Central memory CD4-positive, alpha-beta T cell (primary cell): ENCODE results near the gene SEMA3G.

ENCODE experiments used
- DNase-seq: peaks from one replicate; pipeline ENCODE4 v3.0.0; 2022

The SEMA3G gene

DNA sequence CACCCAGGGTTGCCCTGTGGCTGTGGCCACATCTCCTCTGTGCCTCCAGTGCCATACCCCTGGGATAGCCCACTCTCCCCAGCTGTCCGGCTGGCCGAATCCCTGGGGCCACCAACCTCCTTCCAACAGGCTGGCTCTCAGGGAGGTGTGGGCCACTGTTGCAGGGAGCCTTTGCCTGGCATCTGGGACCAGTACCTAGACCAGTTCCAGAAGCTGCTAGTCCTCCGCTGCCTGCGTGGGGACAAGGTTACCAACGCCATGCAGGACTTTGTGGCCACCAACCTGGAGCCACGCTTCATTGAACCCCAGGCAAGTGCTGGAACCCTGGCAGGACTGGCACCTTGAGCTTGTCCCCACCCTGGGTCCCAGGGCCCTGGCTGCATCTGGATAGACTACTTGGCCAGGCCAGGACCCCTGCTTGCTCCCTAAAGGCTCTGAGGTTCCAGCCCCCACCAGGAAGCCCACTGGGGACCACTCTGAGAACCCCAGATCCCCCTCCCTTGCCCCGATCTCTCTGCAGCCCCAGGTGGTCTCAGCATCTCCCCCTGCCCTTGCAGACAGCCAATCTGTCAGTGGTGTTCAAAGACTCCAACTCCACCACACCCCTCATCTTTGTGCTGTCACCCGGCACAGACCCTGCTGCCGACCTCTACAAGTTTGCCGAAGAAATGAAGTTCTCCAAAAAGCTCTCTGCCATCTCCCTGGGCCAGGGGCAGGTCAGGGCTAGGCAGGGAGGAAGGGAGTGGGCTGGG is 50.0 kb downstream of the SEMA3G start:
- no peak for DNase-seq

DNA sequence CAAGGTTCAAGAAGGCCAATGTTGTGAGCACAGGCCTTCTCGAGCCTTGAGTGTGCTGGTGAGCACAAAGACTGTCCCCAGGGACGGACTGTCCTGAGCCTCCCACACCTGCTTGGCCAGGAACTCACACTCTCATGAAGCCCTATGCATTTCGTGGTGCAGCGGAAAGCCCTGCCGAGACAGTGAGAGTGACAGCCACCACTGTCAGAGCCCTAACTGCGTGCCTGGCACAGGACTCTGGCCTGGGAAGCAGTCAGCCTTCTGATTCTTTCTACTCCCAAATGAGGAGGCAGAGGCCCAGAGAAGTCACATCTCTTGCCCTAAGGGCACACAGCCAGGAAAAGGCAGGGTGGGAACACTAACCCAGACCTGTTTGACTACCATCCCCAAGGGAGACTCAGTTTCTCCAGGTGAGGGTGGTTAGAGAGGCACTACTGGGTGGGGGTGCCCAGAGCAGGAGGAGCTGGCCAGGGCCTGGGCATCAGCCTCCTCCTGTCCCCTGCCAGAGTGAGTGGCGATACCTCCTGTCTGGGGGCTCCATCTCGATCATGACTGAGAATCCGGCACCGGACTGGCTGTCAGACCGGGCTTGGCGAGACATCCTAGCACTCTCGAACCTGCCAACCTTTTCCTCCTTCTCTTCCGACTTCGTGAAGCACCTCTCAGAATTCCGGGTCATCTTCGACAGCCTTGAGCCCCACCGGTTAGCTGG is 50.8 kb downstream of the SEMA3G start:
- DNase-seq, result no peak

DNA sequence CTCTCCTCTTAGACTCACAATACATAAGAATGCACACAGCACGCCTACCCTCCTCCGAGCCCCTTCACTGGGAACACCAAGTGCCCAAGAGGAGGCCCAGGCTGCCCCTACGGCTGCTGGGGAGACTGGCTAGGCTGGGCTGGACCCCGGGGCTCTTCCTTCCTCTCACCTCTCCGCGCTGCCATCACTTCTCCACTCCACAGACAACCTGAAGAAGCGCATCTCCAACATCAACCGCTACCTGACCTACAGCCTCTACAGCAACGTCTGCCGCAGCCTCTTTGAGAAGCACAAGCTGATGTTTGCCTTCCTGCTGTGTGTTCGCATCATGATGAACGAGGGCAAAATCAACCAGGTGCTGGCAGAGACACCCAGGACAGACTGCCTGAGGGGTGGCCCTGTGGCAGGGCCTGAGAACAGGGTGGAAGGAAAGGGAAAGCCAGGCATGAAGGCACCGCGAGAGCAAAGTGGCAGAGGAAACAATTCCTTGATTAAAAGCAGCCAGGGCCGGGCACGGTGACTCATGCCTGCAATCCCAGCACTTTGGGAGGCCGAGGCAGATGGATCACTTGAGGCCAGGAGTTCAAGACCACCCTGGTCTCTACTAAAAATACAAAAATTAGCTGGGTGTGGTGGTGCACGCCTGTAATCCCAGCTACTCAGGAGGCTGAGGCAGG is 51.6 kb downstream of the SEMA3G start:
- DNase-seq, result no peak

DNA sequence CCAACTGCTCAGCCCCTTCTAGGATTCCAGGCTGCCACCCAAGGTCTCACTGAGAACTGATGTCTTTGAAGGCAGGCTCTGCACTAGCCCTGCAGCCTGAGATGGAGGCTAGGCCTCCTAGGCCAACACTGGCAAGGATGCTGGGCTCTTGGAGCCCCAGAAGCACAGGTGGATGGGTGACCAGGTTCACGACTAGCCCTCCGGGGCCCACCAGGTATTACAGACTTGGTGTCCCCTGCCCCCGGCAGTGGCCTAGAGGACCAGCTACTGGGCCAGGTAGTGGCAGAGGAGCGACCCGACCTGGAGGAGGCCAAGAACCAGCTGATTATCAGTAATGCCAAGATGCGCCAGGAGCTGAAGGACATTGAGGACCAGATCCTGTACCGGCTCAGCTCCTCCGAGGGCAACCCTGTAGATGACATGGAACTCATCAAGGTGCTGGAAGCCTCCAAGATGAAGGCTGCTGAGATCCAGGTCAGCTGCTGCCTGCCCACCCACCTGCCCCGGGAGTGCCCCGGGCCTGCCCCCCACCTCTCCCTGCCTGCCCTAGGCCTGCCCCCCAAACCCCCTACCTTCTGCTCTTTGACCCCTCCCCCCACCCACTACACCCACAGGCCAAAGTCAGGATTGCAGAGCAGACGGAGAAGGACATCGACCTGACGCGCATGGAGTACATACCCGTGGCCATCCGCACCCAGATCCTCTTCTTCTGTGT is 52.5 kb downstream of the SEMA3G start:
- DNase-seq, result no peak

DNA sequence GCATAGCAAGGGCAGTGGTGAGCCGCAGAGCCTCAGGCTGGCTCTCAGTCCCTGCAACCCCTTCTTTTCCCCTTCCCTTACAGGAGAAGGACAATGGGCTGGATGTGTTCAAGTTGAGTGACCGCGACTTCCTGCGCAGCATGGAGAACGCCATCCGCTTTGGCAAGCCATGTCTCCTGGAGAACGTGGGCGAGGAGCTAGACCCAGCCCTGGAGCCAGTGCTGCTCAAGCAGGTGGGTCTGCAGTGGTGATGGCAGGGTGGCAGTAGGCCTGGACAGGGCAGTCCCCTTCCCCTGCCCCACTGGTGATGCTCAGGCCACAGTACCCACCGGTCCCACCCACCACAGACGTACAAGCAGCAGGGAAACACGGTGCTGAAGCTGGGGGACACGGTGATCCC is 53.8 kb downstream of the SEMA3G start:
- DNase-seq, result no peak

DNA sequence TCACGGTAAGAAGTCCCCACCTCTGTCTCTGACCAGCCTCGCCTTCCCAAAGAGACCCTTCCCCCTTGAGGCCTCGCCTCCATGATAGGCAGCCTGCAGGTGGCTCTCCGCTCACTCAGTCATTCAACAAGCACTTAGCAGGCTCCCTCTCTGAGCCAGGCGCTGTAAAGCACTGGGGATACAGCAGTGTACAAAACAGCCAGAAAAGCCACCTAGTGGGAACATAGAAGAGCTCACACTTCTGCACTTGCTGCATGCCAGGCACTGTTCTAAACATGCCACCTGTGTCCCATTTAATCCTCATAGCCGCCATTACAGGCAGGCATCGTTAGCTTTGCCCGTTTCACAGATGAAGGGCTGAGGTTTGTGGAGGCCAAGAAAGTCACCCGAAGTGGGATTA is 56.0 kb downstream of the SEMA3G start:
- no peak for DNase-seq

DNA sequence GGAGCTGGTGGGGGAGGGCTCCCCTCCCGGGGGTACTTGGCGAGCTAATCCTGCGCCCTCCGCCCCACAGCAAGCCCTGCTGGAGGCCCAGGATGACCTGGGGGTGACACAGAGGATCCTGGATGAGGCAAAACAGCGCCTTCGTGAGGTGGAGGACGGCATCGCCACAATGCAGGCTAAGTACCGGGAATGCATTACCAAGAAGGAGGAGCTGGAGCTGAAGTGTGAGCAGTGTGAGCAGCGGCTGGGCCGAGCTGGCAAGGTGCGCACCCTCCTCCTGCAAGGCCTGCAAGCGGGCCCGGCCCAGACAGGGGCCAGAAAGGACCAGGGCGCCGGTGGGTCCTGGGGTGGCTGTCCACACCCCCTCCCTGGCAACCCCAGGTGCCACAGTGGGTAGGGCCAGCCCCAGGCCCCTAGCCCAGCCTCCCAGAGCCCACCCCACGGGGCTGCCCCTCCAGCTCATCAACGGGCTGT is 56.5 kb downstream of the SEMA3G start:
- no peak for DNase-seq

DNA sequence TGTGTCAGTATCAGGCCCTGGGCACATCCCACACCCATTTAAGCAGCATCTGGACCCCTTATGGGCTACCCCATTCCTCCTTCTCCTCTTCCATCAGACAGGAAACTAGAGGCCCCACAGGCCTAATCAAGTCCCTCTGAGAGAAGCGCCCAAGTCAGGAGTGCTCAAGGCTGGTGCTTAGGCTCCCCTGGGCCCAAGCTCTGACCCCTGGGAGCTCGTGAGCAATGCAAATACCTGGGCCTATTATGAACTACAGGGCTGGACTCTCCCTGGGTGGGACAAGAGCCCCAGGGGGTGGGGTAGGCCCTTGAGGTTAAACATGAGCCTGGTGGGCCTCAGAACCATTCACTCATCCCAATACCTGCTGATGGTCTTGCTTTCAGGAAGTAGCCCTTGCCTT is 57.4 kb downstream of the SEMA3G start:
- no peak for DNase-seq

DNA sequence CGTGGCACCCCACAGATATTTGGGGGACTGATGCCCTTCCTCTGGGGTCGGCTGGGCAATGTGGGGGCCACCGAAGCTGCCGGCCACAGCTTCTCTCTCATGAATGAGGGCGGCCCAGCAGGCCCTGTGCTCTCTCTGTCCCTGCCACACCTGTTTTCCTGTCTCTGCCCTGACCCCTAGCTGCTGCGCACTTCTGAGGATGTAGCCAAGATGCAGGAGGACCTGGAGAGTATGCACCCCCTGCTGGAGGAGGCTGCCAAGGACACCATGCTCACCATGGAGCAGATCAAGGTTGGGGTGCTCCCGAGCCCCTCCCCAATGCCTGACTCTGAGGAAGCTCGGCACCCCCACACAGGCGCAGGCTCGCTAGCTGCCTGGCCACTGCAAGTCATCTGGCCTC is 59.7 kb downstream of the SEMA3G start:
- DNase-seq, result no peak

DNA sequence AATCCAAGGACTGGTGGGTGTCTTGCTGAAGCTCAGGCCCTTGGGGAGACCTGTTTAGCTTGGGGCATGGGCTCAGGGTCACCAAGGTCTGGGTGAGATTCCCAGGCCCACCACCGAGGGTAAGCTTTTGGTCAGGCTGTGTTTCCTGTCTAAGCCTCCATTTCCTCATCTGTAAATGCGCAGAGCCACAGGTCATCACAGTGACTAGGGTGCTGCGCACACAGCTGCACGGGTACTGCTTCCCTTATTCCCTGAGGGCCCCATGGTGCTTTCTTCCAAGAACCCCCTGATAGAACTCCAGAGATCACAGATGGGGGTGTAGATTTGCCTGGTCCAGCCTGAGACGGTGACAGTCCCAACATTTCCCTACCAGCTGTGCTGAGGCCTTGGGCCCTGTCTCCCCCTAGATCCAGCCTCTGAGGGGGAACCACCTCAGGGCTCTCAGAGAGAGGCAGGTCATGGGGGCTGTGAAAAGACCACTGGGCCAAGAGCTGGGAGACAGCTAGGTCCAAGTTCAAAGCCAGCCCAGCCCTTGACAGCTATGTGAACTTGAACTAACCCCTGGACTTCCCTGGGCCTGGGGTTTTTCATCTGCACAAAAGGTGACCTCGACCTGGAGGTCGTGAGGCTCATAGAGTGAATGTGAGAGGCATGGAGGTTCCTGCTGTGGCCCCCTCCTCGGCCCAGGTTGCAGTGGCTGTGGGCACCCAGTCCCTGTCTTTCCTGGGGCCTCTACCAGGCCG is 60.7 kb downstream of the SEMA3G start:
- DNase-seq, result no peak

DNA sequence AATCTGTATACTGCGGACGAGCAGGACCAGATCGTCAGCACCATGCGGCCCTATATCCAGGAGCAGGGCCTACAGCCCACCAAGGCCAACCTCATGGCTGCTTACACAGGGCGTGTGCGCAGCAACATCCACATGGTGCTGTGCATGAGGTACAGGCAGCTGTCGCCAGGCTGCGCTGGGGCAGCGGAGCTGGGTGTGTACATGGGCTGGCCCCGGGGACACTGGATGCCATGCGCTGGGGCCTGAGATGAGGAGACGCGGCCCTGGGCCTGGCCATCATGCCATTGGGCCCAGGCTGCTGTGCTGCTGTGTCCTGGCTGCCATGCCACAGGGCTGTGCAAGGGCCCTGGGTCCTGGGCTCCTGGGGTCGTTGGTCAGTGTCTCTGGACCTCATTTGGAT is 61.5 kb downstream of the SEMA3G start:
- no peak for DNase-seq
